Heart right ventricle (tissue), 16 donors: ENCODE results near the gene SPTLC3. TPM values are rescaled to one million over a fixed set of nuclear protein-coding genes. Genes with fewer than 3 reads are reported as not detected.
"Not testable (repeated sequence)": the region's sequence is repeated elsewhere in the genome, so short reads cannot be mapped to it uniquely, and the experiment has no call there.

Experiments used
- ATAC-seq, 8 donors: fragments of 200-7000 bp; cut with Tn5 transposase; one replicate each; pipeline ENCODE4 v1.9.1; 2020; ENCODE audit warnings: mild to moderate bottlenecking in 8 of 8, moderate library complexity in 8 of 8, moderate number of reproducible peaks in 1 of 8
- DNase-seq, 2 donors: peaks; one replicate each; pipeline ENCODE4 v3.0.0-alpha.2; 2020
- H3K27ac ChIP-seq, 10 donors: fragments of 200-600 bp; sonication (generic) in 2 of 10; one replicate each; pipeline versions ENCODE4 v1.5.0 to v1.8.0; 2020 to 2022; ENCODE audit warnings: mild to moderate bottlenecking in 3 of 10
- H3K27me3 ChIP-seq, 7 donors: fragments of 200-600 bp; one replicate each; pipeline ENCODE4 v1.8.0; 2021 to 2022; ENCODE audit warnings: mild to moderate bottlenecking in 2 of 7
- H3K36me3 ChIP-seq, 9 donors: fragments of 200-600 bp; sonication (generic) in 1 of 9; one replicate each; pipeline versions ENCODE4 v1.5.0 to v1.8.0; 2020 to 2022; ENCODE audit warnings: mild to moderate bottlenecking in 2 of 9
- H3K4me1 ChIP-seq, 9 donors: fragments of 200-600 bp; sonication (generic) in 1 of 9; one replicate each; pipeline versions ENCODE4 v1.5.0 to v1.8.0; 2020 to 2022; ENCODE audit warnings: mild to moderate bottlenecking in 4 of 9
- H3K4me3 ChIP-seq, 10 donors: fragments of 200-600 bp; sonication (generic) in 2 of 10; one replicate each; pipeline versions ENCODE4 v1.5.0 to v1.8.0; 2020 to 2022; ENCODE audit warnings: mild to moderate bottlenecking in 7 of 10, moderate library complexity in 2 of 10
- H3K9me3 ChIP-seq, 11 donors: fragments of 200-600 bp in 10 of 11; sonication (generic) in 2 of 11; one replicate each; pipeline versions ENCODE4 v1.5.0 to v1.8.0; 2013 to 2022; ENCODE audit warnings: mild to moderate bottlenecking in 2 of 11, control low read depth in 1 of 11, moderate library complexity in 1 of 11
- WGBS, 2 donors: extraction: QIAGEN DNeasy Blood & Tissue Kit; methylation state at CpG; one replicate each; pipeline ENCODE4 v1.1.7; 2013; ENCODE audit warnings: inconsistent platforms in 1 of 2; 5-methylcytosine and 5-hydroxymethylcytosine counted together
- intact Hi-C, 10 donors: fragments of 100-400 bp; cut with DNase I; formaldehyde crosslinking; loops; one replicate each; pipeline versions ENCODE4 v1.11.1 to v1.14.2; 2022
- polyA plus RNA-seq, 2 donors: library from polyadenylated mRNA; stranded (reverse); fragments of 200-250 nt; gene quantifications; one replicate each; pipeline ENCODE4 v1.2.3, GENCODE V29; 2013
- total RNA-seq, 10 donors: library from RNA; stranded (reverse); fragmentation: NEBNext Ultra II Directional in 3 of 10; extraction: Animal tissue kit (Norgen Biotek cat#: 25700) in 3 of 10; gene quantifications; one replicate each; pipeline versions ENCODE4 v1.2.1 to v1.2.4, GENCODE V29; 2021 to 2023
- TF ChIP-seq, protein P1 (sequence below), 9 donors: fragments of 200-600 bp; sonication (generic) in 2 of 9; IDR thresholded peaks; one replicate each; pipeline versions ENCODE4 v1.5.0 to v1.8.0; 2021 to 2022; ENCODE audit warnings: antibody characterized with exemption in 9 of 9, mild to moderate bottlenecking in 5 of 9, moderate library complexity in 1 of 9
- donor health status: Arrhythmogenic right ventricular cardiomyopathy.
- donor health status: ischemic (EF 13 %, LVEDD 7.1; RV severe dilation, severe dysfunction).
- donor health status: healthy with polysubstance abuse.
- donor health status: DM: no; HTN: yes; CAD: no.
- donor health status: DM: no; HTN: no; CAD: no.
- donor health status: ischemic (EF 25% LVEDD 6.9; RV normal size, moderate dysfunction).
- donor health status: ischemic (EF 25% LVEDD 5.7; RV mildly dilated, moderate dysfunction).
- donor health status: healthy.
- donor health status: DM: yes; HTN: yes; CAD: no.
- donor health status: Ischemic cardiomyopathy.
- donor health status: ischemic (EF 35%, LVEDD 5.7; RV mildly dilated, moderate dysfunction).
- donor health status: nonischemic (EF 11% LVEDD 7.7; RV severe dilation, severe dysfunction).
- donor health status: DM: yes; HTN: yes; CAD: no.
- donor health status: PGD.
- donor health status: ischemic (EF 29% LVEDD 5.4; RV normal size, mild dysfunction).
- donor health status: nonischemic (EF 23%, LVEDD 6.1; RV moderate dilation, normal function).

SPTLC3 gene
- total and polyA plus RNA-seq, 12 donors = 0.45 to 8.4 (median 3.5) TPM

- intact Hi-C loops = no loop called here
- Histone ChIP-seq H3K9me3 (no peaks in the 10 kb centered on the region), H3K27ac (no peak overlapping the region), H3K27me3 (no peaks in the 10 kb centered on the region), H3K36me3 (no peaks in the 10 kb centered on the region), H3K4me1 (no peaks in the 10 kb centered on the region), H3K4me3 (no peak overlapping the region)
- no peak for DNase-seq
- ATAC-seq = no peak
- TF ChIP-seq, protein P1, sequence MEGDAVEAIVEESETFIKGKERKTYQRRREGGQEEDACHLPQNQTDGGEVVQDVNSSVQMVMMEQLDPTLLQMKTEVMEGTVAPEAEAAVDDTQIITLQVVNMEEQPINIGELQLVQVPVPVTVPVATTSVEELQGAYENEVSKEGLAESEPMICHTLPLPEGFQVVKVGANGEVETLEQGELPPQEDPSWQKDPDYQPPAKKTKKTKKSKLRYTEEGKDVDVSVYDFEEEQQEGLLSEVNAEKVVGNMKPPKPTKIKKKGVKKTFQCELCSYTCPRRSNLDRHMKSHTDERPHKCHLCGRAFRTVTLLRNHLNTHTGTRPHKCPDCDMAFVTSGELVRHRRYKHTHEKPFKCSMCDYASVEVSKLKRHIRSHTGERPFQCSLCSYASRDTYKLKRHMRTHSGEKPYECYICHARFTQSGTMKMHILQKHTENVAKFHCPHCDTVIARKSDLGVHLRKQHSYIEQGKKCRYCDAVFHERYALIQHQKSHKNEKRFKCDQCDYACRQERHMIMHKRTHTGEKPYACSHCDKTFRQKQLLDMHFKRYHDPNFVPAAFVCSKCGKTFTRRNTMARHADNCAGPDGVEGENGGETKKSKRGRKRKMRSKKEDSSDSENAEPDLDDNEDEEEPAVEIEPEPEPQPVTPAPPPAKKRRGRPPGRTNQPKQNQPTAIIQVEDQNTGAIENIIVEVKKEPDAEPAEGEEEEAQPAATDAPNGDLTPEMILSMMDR (IDR thresholded peaks at IDR 0.05) = no peak
- 61 to 72% methylated on average over 6 of the region's 6 CpGs for WGBS, 2 donors
Observed at GRCh38 chr20:12976720-12977309, 32.0 kb upstream of the SPTLC3 start.

GRCh38 chr20:12977328-12978125 is 31.2 kb upstream of the SPTLC3 start:
- ATAC-seq (no peak), DNase-seq (no peak)
- TF ChIP-seq, protein P1 (IDR thresholded peaks at IDR 0.05) = no peak
- intact Hi-C loops = no loop called here
- no peak overlapping the region for H3K4me3 ChIP-seq
- no peaks in the 10 kb centered on the region for H3K27me3 ChIP-seq
- H3K27ac ChIP-seq = no peak overlapping the region
- WGBS, 2 donors = 83 to 89% methylated on average over 3 of the region's 3 CpGs
- no peaks in the 10 kb centered on the region for H3K36me3 ChIP-seq
- H3K9me3 ChIP-seq = no peaks in the 10 kb centered on the region
- no peaks in the 10 kb centered on the region for H3K4me1 ChIP-seq

DNA sequence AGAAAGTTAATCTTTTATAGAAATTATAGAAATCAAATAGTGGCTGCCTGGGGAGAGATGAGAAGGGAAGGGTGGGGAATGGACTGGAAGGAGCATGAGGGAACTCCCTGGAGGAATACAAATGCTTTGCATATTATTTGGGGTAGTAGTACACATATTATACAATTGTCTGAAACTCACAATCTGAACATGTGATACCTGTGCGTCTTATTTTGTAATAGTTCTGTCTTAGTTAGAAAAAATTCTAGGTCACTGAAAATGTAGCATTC is 30.7 kb upstream of the SPTLC3 start:
- TF ChIP-seq, protein P1 (IDR thresholded peaks at IDR 0.05) = no peak
- Histone ChIP-seq H3K4me3 (no peak overlapping the region), H3K4me1 (no peaks in the 10 kb centered on the region), H3K36me3 (no peaks in the 10 kb centered on the region), H3K27ac (no peak overlapping the region), H3K9me3 (no peaks in the 10 kb centered on the region), H3K27me3 (no peaks in the 10 kb centered on the region)
- 92 to 97% methylated on average over 1 of the region's 1 CpG for WGBS, 2 donors
- intact Hi-C loops = no loop called here
- ATAC-seq (no peak), DNase-seq (no peak)

DNA sequence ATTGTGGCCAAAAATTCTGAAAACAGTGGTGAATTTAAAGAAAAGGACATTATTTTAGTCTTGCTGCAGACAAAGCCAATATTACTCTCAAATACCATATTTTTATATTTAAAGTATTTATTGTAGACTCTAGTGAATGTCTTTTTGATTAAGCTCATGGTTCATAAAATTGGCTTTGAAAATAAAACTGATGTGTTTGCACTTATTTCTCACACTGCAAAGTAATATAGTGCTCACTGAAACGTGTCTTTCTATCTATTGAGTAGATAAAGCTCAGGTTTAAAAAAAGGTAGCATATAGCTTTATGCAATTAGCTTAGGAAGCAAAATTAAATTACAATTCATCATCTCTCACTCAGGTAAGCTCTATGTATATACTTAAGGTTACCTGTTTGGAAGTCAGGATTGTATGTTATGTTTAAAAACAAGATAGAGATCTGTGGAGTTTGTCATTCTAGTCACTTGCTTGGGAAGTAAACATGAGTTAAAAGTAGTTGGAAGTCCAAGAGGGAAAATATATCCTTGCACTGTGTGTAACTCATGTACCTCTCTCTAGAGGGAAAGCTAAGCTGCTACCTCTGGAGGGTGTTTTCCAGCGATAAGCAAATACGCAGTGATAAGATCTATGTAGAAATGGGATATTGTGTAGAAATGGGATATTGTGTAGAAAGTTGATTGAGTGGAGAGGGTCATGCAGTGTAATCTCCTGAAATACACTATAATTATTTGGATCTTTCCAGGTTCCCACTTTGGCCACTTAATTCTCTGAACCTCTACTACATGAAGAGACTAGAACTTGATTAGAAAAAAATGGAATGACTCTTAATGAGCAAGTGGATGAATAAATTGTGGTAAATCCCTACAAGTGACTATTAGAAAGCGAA is 29.9 kb upstream of the SPTLC3 start:
- intact Hi-C loops = no loop called here
- Histone ChIP-seq H3K4me3 (no peak overlapping the region), H3K4me1 (no peaks in the 10 kb centered on the region), H3K36me3 (no peaks in the 10 kb centered on the region), H3K27ac (no peak overlapping the region), H3K27me3 (no peaks in the 10 kb centered on the region), H3K9me3 (no peaks in the 10 kb centered on the region)
- DNase-seq (no peak), ATAC-seq (no peak)
- whole genome bisulfite sequencing, 2 donors = 82 to 88% methylated on average over 4 of the region's 4 CpGs
- TF ChIP-seq, protein P1 (IDR thresholded peaks at IDR 0.05) = no peak

DNA sequence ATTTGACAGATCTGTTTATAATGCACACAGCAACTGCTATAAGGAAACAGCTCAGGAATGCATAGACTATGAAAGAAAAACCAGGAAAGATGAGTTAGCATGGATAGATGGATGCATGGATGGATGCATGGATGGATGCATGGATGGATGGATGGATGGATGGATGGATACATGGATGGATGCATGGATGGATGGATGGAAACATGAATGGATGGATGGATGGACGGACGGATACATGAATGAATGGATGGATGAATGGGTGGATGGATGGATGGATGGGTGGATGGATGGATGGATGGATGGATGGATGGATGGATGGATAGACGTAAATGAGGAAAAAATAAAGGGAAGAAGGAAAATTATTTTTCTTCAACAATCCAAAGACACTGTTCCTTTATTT is 29.1 kb upstream of the SPTLC3 start:
- intact Hi-C loops, H3K9me3 ChIP-seq, DNase-seq, H3K4me3 ChIP-seq, H3K27ac ChIP-seq, H3K4me1 ChIP-seq, ATAC-seq, H3K27me3 ChIP-seq, H3K36me3 ChIP-seq: not testable (repeated sequence)
- WGBS, 2 donors = 87 to 91% methylated on average over 3 of the region's 3 CpGs
